TTC549 (cell line): ENCODE data around the gene CHTF8.

Experiments used
- FAIRE-seq: peaks from 2 replicates; lab custom pipeline; 2012; peaks lifted over from hg19 to GRCh38; lab: Jason Lieb, UNC

The CHTF8 gene

DNA sequence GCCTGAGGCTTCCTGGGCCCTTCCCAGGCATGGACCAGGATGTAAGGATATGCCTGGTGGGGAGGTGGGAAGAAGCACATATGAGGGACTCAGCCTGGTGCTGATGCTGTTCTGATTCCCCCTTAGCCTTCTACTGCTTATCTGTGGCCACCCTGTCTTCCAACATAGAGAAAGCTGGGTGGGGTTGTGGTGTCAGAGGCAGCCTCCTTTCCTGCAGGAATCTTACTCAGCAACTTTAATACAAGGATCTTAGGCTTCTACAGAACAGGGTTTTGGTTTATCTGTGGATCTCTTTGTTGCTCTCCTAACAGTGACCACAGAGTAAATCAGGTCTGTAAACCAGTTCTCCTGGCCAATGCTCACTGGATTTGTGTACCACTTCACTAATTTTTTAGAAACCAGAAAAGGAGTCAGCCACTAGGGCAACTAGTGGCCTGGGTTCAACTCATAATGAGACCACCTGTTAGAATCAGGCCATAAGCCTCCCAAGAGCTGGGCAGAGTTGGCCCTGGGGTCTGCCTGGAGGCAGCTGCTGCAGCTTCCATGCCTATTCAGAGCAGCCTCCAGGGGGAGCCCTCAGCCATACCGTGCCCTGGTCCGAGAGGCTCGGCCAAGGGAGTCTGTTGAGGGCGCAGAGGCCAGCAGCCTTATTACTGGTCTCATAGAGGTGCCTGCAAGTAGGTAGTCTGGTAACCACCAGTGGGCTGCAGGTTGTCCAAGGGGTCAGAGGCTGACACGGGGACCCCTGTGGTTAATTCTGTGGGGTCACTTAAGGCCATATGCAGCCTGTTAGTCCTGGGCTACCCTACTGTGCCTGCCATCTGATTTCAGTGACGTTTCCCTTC is 19.9 kb downstream of the CHTF8 start:
- FAIRE-seq: no peak

DNA sequence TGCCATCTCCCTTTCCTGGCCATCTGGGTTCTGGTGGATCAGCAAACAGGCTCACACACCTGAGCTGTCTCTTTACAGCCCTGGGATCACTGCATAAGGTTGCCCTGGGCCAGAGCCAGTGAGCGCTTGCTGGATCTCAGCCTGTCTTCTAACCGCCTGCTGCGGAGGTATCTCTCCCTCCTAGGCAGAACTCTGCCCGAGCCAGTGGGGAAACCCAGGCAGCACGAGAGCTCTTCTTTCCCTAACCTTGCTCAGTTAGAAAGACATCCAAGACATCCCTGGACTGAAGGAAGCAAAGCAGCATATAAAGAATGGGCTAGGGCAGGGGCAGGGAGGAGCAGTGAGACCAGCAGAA is 20.5 kb downstream of the CHTF8 start:
- FAIRE-seq: no peak

DNA sequence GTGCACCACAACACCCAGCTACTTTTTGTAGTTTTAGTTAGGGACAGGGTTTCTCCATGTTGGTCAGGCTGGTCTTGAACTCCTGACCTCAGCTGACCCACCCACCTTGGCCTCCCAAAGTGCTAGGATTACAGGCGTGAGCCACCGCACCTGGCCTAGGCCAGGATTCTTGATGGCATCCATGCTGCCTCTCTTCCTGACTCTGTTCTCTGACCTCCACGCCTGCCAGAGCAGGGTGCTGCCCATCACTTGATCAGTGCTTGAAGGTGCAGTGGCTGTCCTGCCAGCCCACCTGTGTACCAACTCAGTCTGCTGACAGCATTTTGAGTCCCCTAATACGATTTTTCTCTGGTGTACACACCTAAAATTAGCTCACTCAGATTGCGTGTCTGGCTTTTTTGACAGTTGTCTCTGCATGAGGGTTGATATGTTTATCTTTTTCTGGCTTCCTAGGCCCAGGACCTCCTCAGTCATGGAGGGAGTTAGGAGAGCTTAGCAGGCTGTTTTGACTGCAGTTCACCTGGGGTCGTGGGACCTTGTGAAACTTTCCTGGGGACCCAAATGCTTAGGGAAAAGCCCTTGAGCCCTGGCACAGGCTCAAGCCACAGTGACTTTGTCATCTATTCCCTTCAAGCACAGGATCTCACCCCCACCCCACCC is 21.0 kb downstream of the CHTF8 start:
- FAIRE-seq: no peak

DNA sequence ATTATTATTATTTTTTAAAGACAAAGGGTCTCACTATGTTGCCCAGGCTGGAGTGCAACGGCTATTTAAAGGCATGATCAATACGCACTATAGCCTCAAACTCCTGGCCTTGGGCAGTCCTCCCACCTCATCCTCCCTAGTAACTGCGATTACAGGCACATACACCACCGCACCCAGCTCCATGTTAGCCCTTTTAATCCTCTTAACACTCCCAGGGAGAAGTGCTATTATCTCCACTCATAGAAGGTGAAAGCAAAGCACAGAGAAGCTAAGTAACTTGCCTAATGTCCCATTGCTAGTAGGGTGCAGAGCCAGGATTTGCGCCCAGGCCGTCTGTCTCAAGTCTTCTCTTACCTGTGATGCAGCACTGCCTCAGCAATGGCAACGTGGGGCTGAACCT is 22.0 kb downstream of the CHTF8 start:
- FAIRE-seq: no peak

DNA sequence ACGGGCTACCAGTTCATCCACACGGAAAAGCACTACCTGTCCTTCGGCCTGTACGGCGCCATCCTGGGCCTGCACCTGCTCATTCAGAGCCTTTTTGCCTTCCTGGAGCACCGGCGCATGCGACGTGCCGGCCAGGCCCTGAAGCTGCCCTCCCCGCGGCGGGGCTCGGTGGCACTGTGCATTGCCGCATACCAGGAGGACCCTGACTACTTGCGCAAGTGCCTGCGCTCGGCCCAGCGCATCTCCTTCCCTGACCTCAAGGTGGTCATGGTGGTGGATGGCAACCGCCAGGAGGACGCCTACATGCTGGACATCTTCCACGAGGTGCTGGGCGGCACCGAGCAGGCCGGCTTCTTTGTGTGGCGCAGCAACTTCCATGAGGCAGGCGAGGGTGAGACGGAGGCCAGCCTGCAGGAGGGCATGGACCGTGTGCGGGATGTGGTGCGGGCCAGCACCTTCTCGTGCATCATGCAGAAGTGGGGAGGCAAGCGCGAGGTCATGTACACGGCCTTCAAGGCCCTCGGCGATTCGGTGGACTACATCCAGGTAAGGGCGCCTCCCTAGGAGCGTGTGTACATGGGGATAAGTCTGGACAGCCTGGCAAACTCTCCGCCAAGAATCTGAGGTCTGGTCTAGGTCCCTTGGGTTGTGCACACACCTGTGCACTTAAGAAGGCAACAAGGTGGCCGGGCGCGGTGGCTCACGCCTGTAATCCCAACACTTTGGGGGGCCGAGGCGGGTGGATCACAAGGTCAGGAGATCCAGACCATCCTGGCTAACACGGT is 22.7 kb downstream of the CHTF8 start:
- no peak for FAIRE-seq

DNA sequence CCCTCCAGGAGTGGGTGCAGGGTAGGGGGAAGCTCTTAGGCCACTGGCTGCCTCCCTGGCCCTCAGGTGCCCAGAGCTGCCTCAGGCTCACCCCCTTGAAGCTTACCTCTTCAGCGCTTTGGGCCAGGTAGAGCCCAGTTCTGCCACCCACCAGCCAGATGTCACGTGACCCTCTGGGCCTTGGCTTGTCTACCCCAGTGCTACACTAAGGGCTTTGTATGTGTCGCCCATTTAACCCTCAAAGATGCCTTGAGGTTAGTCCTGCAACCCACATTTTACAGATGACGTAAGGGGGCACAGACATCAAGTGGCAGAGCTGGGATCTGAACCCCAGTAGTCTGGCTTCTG is 23.5 kb downstream of the CHTF8 start:
- no peak for FAIRE-seq

DNA sequence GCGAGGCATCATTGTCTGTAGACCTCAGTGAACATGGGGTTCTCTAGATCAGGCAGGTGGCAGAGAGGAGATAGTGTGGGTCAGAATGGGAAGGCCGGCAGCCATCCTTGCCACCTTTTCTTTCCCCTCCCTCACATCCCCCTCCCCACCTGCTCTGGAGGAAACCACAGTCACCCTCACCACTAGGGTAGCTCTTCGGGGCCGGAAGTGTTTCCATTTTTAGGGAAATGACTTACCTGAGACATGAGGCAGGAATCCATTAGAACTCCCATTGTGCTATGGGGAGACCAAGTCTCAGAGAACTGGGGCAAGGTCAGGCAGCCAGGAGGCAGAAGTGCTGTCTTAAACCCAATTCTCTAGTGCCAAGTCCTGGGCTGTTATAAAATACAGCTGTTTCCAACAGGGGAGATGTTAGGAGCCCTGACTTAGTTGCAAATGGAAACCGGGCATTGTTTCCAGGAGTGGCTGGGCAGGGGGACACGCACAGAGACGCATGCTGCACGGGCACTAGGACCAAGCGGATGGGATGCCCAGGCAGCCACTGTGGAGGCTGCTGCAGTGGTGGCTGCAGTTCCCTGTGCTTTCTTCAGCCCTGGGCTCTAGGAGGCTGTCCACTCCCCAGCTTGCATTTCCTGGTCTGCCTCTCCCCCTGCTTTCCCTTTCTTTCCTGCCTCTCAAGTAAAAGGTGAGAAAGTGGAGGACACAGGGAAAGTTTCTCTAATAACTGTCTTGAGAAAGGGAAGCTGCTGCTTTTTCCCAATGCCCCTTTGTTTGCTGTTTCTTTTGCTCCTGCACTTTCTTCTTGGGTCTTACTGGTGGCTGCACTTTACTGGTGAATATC is 24.1 kb downstream of the CHTF8 start:
- no peak for FAIRE-seq

DNA sequence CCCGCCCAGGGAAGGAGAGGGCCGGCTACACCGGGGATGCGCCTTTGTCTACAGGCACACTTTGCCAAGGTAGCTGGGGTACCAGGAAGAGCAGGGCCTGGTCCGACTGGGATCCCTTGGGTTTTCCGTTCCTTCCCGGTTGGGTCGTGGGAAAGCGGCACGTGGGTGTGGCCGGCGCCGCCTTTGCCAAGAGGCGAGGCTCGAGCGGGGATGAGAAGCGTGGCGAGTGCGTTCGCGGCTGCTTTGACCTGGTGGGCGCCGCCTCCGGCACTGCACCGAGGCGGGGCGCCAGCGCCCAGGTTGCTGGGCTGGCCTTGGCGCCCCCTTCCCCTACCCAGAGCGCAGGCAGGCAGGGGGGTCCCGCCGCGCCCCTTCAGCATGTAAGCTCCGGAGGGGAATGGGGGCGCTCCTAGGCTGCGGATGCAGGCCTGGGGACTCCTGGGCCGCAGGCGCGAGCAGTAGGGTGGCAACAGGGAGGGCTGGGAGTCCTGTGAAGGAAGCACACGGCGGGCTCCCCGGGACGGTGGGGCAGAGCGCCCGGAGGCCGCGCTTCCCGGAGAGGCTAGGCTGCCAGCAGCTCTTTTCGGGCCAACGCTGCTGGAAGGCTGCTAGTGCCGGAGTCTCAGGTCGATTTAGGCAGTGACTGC is 24.9 kb downstream of the CHTF8 start:
- no peak for FAIRE-seq

DNA sequence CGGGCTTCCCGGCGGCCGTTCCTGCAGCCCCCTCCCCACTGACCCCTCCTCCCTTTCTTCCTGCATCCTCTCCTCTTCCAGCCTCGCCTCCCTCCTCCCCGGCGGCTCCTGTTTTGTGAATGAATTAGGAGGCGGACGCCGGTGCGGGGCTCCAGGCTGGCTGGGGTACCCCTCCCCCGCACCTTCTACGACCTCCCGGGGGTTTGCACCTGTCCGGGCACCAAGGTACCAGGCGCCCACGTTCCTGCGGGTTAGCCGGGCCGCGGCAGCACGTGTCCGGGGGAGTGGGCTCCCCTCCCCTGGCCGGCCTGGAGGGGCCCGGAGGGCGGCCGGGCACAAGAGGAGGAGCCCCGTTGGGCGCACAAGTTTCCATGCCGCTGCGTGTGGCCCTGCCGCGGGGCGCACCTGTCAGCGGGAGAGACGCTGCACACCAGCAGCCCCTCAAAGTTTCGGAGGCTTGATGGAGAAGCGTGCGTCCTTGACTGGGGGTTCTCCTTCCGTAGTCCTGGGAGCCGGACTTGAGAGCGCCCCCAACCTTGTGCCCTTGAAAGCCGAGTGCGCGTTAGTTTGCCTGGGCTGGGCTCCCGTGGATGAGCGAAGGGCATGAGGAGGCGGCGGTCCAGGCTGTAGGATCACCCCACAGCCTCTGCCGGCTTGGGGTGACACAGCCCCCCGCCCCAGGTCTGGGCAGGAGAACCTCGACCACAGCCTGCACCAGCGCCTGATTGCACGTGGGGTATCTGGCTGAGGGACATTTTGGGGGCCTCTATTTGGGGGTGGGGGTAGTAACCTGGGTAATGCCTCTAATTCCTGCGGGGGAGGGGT is 25.7 kb downstream of the CHTF8 start:
- no peak for FAIRE-seq

DNA sequence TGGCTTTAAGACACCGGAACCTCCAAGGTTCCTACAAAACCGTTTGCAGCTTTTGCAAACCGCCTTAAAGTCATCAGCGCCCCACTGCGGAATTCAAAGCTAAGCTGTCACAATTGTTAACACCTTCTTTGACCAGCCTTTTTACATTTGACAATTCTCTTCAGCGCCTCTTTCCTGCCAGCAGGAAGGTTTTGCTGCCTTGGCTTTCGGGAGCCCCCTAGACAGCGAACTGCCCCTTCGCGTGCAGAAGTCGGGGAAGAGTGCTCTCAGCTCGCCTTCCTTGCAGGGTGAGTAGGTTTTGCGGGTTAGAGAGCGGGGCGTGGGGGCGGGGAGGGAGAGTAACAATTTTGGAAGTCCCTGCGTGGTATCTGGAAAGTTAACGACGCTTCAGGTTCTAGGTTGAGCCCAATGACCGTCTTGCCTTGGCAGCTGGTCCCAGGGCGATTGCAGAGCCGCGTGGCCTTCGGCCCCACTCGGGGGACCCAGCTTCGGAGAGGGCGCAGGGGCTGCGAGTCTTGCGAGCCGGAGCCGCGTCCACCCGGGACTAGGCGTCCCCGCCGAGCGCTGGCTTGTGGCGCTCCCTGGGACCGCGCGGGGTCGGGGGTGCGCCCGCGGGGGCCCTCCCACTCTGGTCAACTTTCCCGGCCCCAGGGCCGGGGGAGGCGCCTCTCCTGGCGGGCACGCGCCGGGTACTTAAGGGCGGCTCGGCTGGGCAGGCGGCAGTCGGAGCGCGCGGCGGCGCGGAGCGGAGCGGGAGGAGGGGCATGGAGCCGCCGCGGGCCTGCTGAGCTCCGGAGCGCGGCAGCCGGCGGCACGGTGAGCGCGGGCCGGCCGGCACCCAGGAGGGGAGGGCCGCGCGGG is 26.7 kb downstream of the CHTF8 start, which contains the start of gene HAS3:
HAS3 (plus strand) TSS at position 153 of the 861 bp plus-strand sequence. CDS start 3,743 bp downstream, outside the sequence.
- FAIRE-seq: no peak

DNA sequence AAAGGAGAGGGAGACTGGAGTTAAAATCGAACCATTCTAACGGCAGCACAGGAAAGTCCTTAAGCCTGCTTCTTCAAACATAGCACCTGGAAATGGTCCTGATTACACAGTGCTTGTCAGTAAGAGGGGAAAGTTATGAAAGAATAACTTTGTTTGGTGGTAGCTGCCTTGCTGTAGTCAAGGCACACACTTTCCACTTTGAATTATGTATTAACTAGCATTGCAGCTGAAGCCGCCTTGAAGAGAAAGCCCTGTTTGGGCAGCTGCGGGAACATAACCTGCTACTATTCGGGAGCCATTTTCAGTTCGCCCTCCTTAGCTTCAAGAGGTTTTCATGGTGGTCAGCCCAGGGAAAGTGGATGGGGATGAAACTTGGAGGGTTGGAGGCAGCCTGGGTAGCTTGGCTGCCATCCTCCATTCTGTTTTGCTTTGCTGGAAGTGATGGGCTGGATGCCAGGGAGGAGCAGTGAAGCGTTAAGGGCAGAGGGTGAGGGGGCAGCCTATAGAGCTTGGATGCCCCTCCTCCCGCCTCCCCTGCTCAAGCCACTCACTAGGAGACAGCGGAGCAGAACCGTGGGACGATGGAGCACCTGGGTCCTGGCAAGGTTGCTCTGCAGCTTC is 32.2 kb downstream of the CHTF8 start:
- no peak for FAIRE-seq

DNA sequence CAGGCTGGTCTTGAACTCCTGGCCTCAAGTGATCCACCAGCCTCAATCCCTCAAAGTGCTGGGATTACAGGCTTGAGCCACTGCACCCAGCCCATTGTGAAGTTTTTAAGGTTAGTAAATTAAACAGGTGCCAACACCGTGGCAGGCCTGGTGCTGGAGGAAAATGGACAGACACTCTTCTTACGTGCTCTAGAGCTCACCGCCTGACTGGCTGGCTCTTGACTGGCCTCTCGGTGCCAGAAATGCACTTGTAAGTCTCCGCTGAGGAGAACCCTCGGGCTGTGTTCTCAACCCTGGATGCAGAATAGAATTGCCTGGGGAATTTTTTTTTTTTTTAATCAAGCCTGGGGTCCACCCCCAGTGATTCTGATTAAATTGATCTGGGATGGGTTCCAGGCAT is 37.2 kb downstream of the CHTF8 start:
- no peak for FAIRE-seq

DNA sequence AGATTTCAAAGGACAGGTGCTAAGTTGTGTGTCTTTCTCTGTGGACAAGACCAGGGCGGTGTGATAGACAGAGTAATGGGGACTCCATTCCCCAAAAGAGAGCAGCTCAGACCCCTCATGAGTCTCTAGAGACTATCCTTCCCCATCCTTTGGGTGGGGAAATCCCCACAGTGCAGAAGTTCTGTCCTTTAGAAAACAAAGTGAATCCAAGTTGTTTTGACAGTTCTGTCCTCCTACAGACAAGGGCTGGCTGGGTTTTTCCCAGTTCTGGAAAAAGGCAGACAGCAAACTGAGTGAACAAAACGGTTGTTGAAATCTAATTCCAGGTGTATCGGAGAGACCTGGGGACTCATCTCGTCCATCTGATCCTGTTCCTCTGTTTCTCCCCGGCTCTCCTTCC is 37.9 kb downstream of the CHTF8 start:
- FAIRE-seq: no peak

DNA sequence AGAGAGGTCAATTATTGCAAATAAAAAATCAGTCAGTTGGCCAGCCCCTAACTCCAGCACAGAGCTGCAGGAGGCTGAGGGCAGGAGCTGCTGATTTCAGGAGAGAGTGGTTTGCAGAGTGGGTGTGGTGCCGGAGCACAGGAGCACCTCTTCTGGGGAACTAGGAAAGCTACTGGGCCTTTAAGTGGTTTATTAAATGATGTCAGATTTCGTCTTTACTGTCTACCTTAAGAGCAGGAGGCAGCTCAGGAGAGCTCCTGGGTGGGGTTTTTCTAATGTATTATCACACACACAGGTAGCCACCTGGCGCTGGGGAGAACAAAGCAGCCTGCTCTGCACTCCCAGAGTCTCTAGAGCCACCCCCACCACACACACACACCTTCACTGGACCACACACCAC is 38.4 kb downstream of the CHTF8 start:
- FAIRE-seq: no peak

DNA sequence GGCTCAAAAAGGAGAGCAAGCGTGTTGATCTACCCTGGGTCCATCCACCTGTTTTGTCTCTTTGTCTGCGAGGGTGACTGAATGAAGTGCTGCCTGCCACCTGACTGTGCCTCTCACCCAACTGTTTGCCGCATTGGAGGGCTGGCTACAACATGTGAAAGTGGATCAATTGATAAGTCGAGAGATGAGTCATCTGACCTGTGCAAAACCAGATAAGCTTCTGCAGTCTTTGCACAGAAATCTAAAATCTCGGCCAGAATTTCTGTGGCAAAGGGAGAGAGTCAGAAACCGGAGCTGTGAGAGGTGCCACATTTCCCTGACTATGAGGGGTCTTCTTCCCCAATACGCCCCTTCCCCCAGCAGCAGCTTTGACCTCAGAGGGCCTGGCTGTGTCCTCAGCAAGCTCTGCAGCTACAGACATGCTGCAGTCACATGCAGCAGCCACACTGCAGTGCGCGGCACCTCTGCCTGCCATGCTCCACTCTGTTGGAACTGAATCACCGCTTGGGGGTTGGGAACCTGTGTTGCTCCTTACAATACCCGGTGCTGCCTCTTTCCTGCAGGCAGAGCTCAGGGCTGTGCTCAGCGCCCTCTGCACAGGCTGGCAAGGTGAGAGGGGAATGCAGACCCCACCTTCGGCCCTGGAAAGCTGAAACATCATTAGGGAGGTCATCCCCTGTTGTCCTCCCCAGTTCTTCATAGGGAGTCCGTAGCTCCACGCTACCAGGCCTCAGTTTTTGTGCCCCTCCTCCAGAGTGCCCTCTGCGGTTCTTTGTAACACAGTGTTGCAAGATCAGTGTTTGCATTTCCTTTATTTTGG is 43.1 kb downstream of the CHTF8 start:
- no peak for FAIRE-seq

DNA sequence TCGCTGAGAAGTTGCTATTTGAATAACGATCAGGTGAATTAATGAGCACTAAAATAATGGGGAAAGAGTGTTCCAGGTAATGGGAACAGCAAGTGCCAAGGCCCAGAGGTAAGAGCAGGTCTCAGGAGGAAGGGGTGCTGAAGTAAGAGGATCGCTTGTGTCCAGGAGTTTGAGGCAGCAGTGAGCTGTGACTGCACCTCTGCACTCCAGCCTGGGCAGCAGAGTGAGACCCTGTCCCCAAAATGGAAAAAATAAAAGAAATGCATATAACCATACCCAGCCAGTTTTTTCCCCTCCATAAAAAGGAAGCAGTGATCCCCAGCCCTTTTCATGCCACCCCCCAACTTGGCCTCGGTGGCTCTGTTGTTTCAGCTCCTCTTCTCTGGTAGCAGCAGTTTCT is 43.7 kb downstream of the CHTF8 start:
- no peak for FAIRE-seq

DNA sequence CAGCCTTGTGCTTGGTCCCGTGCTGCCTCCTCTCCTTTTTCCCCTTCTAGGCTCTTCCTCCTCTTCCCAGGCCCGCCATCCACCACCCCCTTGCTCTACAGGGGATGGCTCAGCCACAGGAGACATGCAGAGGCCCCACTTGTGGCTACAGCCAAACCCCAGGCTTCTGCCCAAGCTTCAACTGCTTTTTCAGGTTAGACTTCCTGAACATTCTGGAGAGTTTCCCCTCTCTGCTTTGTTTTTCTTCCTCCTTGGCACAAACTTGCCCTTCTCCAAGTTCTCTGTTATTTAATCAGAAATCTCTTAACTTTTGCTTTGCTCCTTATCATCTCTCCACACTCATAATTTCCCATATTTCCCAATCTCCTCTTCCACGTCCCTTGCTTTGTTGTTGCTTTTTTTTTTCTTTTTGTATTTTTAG is 45.2 kb downstream of the CHTF8 start:
- no peak for FAIRE-seq

DNA sequence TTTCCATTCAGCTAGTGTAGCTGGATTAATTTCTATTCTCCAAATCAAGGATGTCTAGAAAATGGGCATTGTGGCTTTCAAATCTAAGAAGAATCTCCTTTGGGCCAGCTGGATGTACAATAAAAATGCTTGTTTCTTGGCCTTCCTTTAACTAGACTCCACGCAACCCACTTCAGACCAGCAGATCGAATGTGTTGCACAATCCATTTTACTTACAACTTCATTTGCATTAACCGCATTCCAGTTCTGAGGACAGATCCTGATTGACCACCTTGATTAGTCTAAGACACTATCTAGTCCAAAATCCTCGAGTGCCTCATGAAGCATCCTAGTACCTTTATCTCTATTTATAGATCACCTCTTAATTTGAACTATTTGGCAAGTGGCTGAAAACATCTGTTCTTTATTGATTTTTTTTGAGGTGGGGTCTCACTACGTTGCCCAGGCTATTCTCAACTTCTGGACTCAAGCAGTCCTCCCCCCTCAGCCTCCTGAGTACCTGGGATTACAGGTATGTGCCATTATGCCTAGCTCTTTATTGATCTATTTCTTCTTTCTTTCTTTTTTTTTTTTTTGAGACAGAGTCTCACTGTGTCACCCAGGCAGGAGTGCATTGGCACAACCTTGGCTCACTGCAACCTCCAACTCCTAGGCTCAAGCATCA is 47.2 kb downstream of the CHTF8 start:
- FAIRE-seq: no peak
